Measurements from ENCODE around the gene MARCHF4.

Gene MARCHF4

GRCh38 chr2:216349366-216349765, 22.9 kb downstream of the MARCHF4 start:
- DNase-seq (ENCODE audit: low spot score) = no peak

- DNase-seq (ENCODE audit: low spot score) = no peak
Measured at GRCh38 chr2:216348756-216349308, 23.5 kb downstream of the MARCHF4 start.

- DNase-seq (ENCODE audit: low spot score) = no peak
Measured at GRCh38 chr2:216346781-216347180, 25.5 kb downstream of the MARCHF4 start.

- no peak for DNase-seq (ENCODE audit: low spot score)
Measured at GRCh38 chr2:216345846-216346245, 26.4 kb downstream of the MARCHF4 start.

- DNase-seq (ENCODE audit: low spot score) = no peak
Measured at GRCh38 chr2:216344950-216345300, 27.4 kb downstream of the MARCHF4 start.

GRCh38 chr2:216344206-216344949, 27.9 kb downstream of the MARCHF4 start:
- no peak for DNase-seq (ENCODE audit: low spot score)

- DNase-seq (ENCODE audit: low spot score) = no peak
Measured at GRCh38 chr2:216343221-216343980, 28.9 kb downstream of the MARCHF4 start.

- DNase-seq (ENCODE audit: low spot score) = no peak
Measured at GRCh38 chr2:216341121-216341520, 31.2 kb downstream of the MARCHF4 start.

- DNase-seq (ENCODE audit: low spot score) = no peak
Measured at GRCh38 chr2:216340280-216340631, 32.0 kb downstream of the MARCHF4 start.

GRCh38 chr2:216339456-216340279, 32.6 kb downstream of the MARCHF4 start:
- no peak for DNase-seq (ENCODE audit: low spot score)

- DNase-seq (ENCODE audit: low spot score) = no peak
Measured at GRCh38 chr2:216335252-216335651, 37.0 kb downstream of the MARCHF4 start.

- peak; percentile 15 for DNase-seq (ENCODE audit: low spot score)
Measured at GRCh38 chr2:216328347-216328746, 43.9 kb downstream of the MARCHF4 start.

GRCh38 chr2:216327447-216327935, 44.8 kb downstream of the MARCHF4 start:
- DNase-seq (ENCODE audit: low spot score) = no peak
